GM10266 (cell line): ENCODE results near the gene BZW2.

Experiments used
- DNase-seq: peaks from one replicate; pipeline ENCODE4 v3.0.0; 2012; ENCODE audit errors: extremely low spot score
- CTCF ChIP-seq: IDR thresholded peaks from 2 replicates; pipeline ENCODE4 v1.5.1; 2012; ENCODE audit warnings: mild to moderate bottlenecking, low read depth; ENCODE audit not compliant: control insufficient read depth, insufficient read depth; ENCODE audit errors: missing control alignments

The BZW2 gene

GRCh38 chr7:16630654-16631053, 15.3 kb upstream of the BZW2 start:
- TF ChIP-seq CTCF: no peak
- DNase-seq: no peak

- no peak for DNase-seq
- no peak for TF ChIP-seq CTCF
Observed at GRCh38 chr7:16634271-16634738, 11.7 kb upstream of the BZW2 start.

- TF ChIP-seq CTCF: no peak
- no peak for DNase-seq
Observed at GRCh38 chr7:16636555-16637101, 9.4 kb upstream of the BZW2 start.

- no peak for DNase-seq
- no peak for TF ChIP-seq CTCF
Observed at GRCh38 chr7:16637379-16637778, 8.6 kb upstream of the BZW2 start.

GRCh38 chr7:16638282-16639280, 7.4 kb upstream of the BZW2 start:
- no peak for DNase-seq
- TF ChIP-seq CTCF: no peak

GRCh38 chr7:16644157-16644556, 1.8 kb upstream of the BZW2 start:
- no peak for DNase-seq
- TF ChIP-seq CTCF: no peak
